Type B pancreatic cell (in vitro differentiated cells): Measurements from ENCODE around the gene DPP6. TPM values are rescaled to one million over a fixed set of nuclear protein-coding genes. Genes with fewer than 3 reads are reported as not detected.

ENCODE experiments used
- DNase-seq: peaks from one replicate; pipeline ENCODE4 v3.0.0; 2021; ENCODE audit warnings: mixed read lengths; ENCODE audit not compliant: unreplicated experiment; ENCODE audit errors: extremely low spot score
- H3K27ac Mint-ChIP-seq: 2 replicates; pipeline ENCODE4 v1.8.0; 2021; ENCODE audit warnings: mild to moderate bottlenecking, mixed read lengths
- H3K27me3 Mint-ChIP-seq: 2 replicates; pipeline ENCODE4 v1.8.0; 2021; ENCODE audit warnings: mixed read lengths
- H3K36me3 Mint-ChIP-seq: 2 replicates; pipeline ENCODE4 v1.8.0; 2021; ENCODE audit warnings: mixed read lengths
- H3K4me1 Mint-ChIP-seq: one replicate; pipeline ENCODE4 v1.8.0; 2021; ENCODE audit warnings: mixed read lengths; ENCODE audit not compliant: unreplicated experiment
- H3K4me3 Mint-ChIP-seq: 2 replicates; pipeline ENCODE4 v1.8.0; 2021; ENCODE audit warnings: mild to moderate bottlenecking, mixed read lengths
- H3K9me3 Mint-ChIP-seq: 2 replicates; pipeline ENCODE4 v1.8.0; 2021; ENCODE audit warnings: mixed read lengths
- CTCF ChIP-seq: fragments of 200-600 bp; sonication (generic); conservative IDR thresholded peaks from 2 replicates; pipeline ENCODE4 v1.5.0; 2021; ENCODE audit warnings: antibody characterized with exemption, mild to moderate bottlenecking
- total RNA-seq: library from RNA; stranded (reverse); gene quantifications from 2 replicates; pipeline ENCODE4 v1.2.1, GENCODE V29; 2021; ENCODE audit warnings: low replicate concordance

DPP6 gene
- total RNA-seq, 1 donor from 2014 or later = 4.1 TPM

- DNase-seq = no peak
- no peaks in the 10 kb centered on the region for H3K36me3 Mint-ChIP-seq
- no peak overlapping the region for H3K4me3 Mint-ChIP-seq
- H3K27ac Mint-ChIP-seq = no peak overlapping the region
- no peaks in the 10 kb centered on the region for H3K9me3 Mint-ChIP-seq
- H3K27me3 Mint-ChIP-seq = peaks cover 31% of the 10 kb centered on the region
- H3K4me1 Mint-ChIP-seq = peaks cover 6% of the 10 kb centered on the region
- TF ChIP-seq CTCF = no peak
Observed at GRCh38 chr7:154872811-154873499, 820.8 kb downstream of the DPP6 start.

GRCh38 chr7:154873500-154874121 is 821.4 kb downstream of the DPP6 start:
- H3K4me1 Mint-ChIP-seq = peaks cover 6% of the 10 kb centered on the region
- no peak overlapping the region for H3K4me3 Mint-ChIP-seq
- no peak overlapping the region for H3K27ac Mint-ChIP-seq
- H3K27me3 Mint-ChIP-seq = peaks cover 26% of the 10 kb centered on the region
- no peak for TF ChIP-seq CTCF
- no peak for DNase-seq
- H3K36me3 Mint-ChIP-seq = no peaks in the 10 kb centered on the region
- no peaks in the 10 kb centered on the region for H3K9me3 Mint-ChIP-seq

GRCh38 chr7:154874409-154875113 is 822.4 kb downstream of the DPP6 start:
- DNase-seq = no peak
- no peak overlapping the region for H3K27ac Mint-ChIP-seq
- H3K9me3 Mint-ChIP-seq = no peaks in the 10 kb centered on the region
- no peak overlapping the region for H3K4me3 Mint-ChIP-seq
- H3K4me1 Mint-ChIP-seq = no peaks in the 10 kb centered on the region
- peaks cover 18% of the 10 kb centered on the region for H3K27me3 Mint-ChIP-seq
- no peaks in the 10 kb centered on the region for H3K36me3 Mint-ChIP-seq
- TF ChIP-seq CTCF = no peak

GRCh38 chr7:154875297-154875696 is 823.1 kb downstream of the DPP6 start:
- no peak for DNase-seq
- no peaks in the 10 kb centered on the region for H3K4me1 Mint-ChIP-seq
- H3K27me3 Mint-ChIP-seq = peaks cover 18% of the 10 kb centered on the region
- H3K27ac Mint-ChIP-seq = no peak overlapping the region
- no peaks in the 10 kb centered on the region for H3K36me3 Mint-ChIP-seq
- no peaks in the 10 kb centered on the region for H3K9me3 Mint-ChIP-seq
- no peak for TF ChIP-seq CTCF
- H3K4me3 Mint-ChIP-seq = no peak overlapping the region

- DNase-seq = no peak
- Mint-ChIP-seq H3K27ac (no peak overlapping the region), H3K4me1 (no peaks in the 10 kb centered on the region), H3K4me3 (no peak overlapping the region), H3K36me3 (no peaks in the 10 kb centered on the region), H3K27me3 (peaks cover 16% of the 10 kb centered on the region), H3K9me3 (no peaks in the 10 kb centered on the region)
- no peak for TF ChIP-seq CTCF
Observed at GRCh38 chr7:154876516-154876915, 824.3 kb downstream of the DPP6 start.
